IMR-90 (cell line): ENCODE results near the gene OSBPL9. TPM values are rescaled to one million over a fixed set of nuclear protein-coding genes. Genes with fewer than 3 reads are reported as not detected.

Experiments
- ATAC-seq: fragments of 200-7000 bp; cut with Tn5 transposase; 2 replicates; pipeline ENCODE4 v1.9.1; 2020; ENCODE audit warnings: low read depth, mild to moderate bottlenecking, moderate library complexity
- BruUV-seq: library from RNA; stranded (reverse); fragments of 400-500 nt; replicated peaks from 2 replicates; lab custom pipeline; 2021; lab: Mats Ljungman, UMichigan
- CTCF ChIA-PET: fragments of 300-600 bp; formaldehyde crosslinking; extraction: SDS; loops from one replicate; lab custom pipeline; 2021; ENCODE audit warnings: antibody characterized with exemption; lab: Yijun Ruan, JAX
- POLR2A ChIA-PET: fragments of 300-600 bp; sonication (Branson Sonifier 250); formaldehyde crosslinking; loops from one replicate; lab custom pipeline; 2022; ENCODE audit warnings: antibody characterized with exemption; ENCODE audit not compliant: unreplicated experiment; lab: Charles Lee
- DNase-seq: peaks from one replicate; pipeline ENCODE4 v3.0.0; 2013
- H2AFZ ChIP-seq: replicated peaks from 2 replicates; pipeline ENCODE3; 2013; ENCODE audit warnings: low read length, mild to moderate bottlenecking; ENCODE audit not compliant: poor library complexity
- H2AK5ac ChIP-seq: 2 replicates; pipeline ENCODE4 v1.6.1; 2013; ENCODE audit warnings: low read depth, low read length, inconsistent platforms
- H2AK9ac ChIP-seq: replicated peaks from 2 replicates; pipeline ENCODE3; 2013; ENCODE audit warnings: mild to moderate bottlenecking, low read depth, low read length, moderate library complexity; ENCODE audit not compliant: poor library complexity
- H2BK120ac ChIP-seq: 2 replicates; pipeline ENCODE4 v1.6.1; 2013; ENCODE audit warnings: low read depth, low read length, inconsistent platforms
- H2BK15ac ChIP-seq: 3 replicates; pipeline ENCODE4 v1.6.1; 2013; ENCODE audit warnings: low read depth, low read length, inconsistent platforms
- H2BK20ac ChIP-seq: 2 replicates; pipeline ENCODE4 v1.6.1; 2013; ENCODE audit warnings: low read depth, mild to moderate bottlenecking, inconsistent platforms, low read length, moderate library complexity
- H2BK5ac ChIP-seq: 2 replicates; pipeline ENCODE4 v1.6.1; 2013; ENCODE audit warnings: mild to moderate bottlenecking, low read depth, low read length, inconsistent platforms; ENCODE audit not compliant: poor library complexity, severe bottlenecking
- H3K14ac ChIP-seq: replicated peaks from 2 replicates; pipeline ENCODE4 v1.6.1; 2013; ENCODE audit warnings: low read depth, low read length, inconsistent platforms
- H3K18ac ChIP-seq: 2 replicates; pipeline ENCODE4 v1.6.1; 2013; ENCODE audit warnings: low read depth, low read length, control low read depth
- H3K23ac ChIP-seq: 2 replicates; pipeline ENCODE4 v1.6.1; 2013; ENCODE audit warnings: low read depth, low read length, inconsistent platforms
- H3K27ac ChIP-seq: 2 replicates; pipeline ENCODE4 v1.5.1; 2013; ENCODE audit warnings: mild to moderate bottlenecking, control low read depth, low read length; ENCODE audit not compliant: insufficient read depth
- H3K27me3 ChIP-seq: 2 replicates; pipeline ENCODE4 v1.6.1; 2013; ENCODE audit warnings: low read length; ENCODE audit not compliant: control insufficient read depth, insufficient read depth
- H3K36me3 ChIP-seq: 2 replicates; pipeline ENCODE4 v1.6.1; 2013; ENCODE audit warnings: low read length, mixed read lengths; ENCODE audit not compliant: control insufficient read depth, insufficient read depth
- H3K4ac ChIP-seq: 2 replicates; pipeline ENCODE4 v1.6.1; 2013; ENCODE audit warnings: low read depth, low read length, inconsistent platforms
- H3K4me1 ChIP-seq: 2 replicates; pipeline ENCODE4 v1.6.1; 2013; ENCODE audit warnings: low read length, mixed read lengths; ENCODE audit not compliant: control insufficient read depth, insufficient read depth
- H3K4me2 ChIP-seq: 2 replicates; pipeline ENCODE4 v1.6.1; 2013; ENCODE audit warnings: low read depth, mild to moderate bottlenecking, control low read depth, low read length, moderate library complexity
- H3K4me3 ChIP-seq: 2 replicates; pipeline ENCODE4 v1.5.1; 2013; ENCODE audit warnings: low read depth, mild to moderate bottlenecking, control low read depth, low read length, moderate library complexity; ENCODE audit not compliant: insufficient read depth
- H3K56ac ChIP-seq: 2 replicates; pipeline ENCODE4 v1.6.1; 2013; ENCODE audit warnings: low read length, inconsistent platforms; ENCODE audit not compliant: insufficient read depth; ENCODE audit errors: extremely low read depth
- H3K79me1 ChIP-seq, 2 experiments: 2 replicates each; pipeline ENCODE4 v1.6.1; 2013; ENCODE audit warnings: low read length in 2 of 2, inconsistent platforms in 1 of 2, low read depth in 1 of 2
- H3K9ac ChIP-seq: 2 replicates; pipeline ENCODE4 v1.6.1; 2013; ENCODE audit warnings: low read depth, low read length, control low read depth
- H3K9me1 ChIP-seq: 2 replicates; pipeline ENCODE4 v1.6.1; 2013; ENCODE audit warnings: low read length, inconsistent platforms; ENCODE audit not compliant: insufficient read depth
- H3K9me3 ChIP-seq: 2 replicates; pipeline ENCODE4 v1.6.1; 2013; ENCODE audit warnings: low read length; ENCODE audit not compliant: control insufficient read depth, insufficient read depth
- H4K20me1 ChIP-seq: 2 replicates; pipeline ENCODE4 v1.6.1; 2013; ENCODE audit warnings: low read length, inconsistent platforms; ENCODE audit not compliant: insufficient read depth
- H4K5ac ChIP-seq: 2 replicates; pipeline ENCODE4 v1.6.1; 2013; ENCODE audit warnings: mild to moderate bottlenecking, low read depth, low read length, control low read depth
- H4K8ac ChIP-seq, 2 experiments: 2 replicates each; pipeline ENCODE4 v1.6.1; 2013; ENCODE audit warnings: low read depth in 2 of 2, low read length in 2 of 2, control low read depth in 1 of 2, inconsistent platforms in 1 of 2
- H4K91ac ChIP-seq: 2 replicates; pipeline ENCODE4 v1.6.1; 2013; ENCODE audit warnings: low read depth, low read length, inconsistent platforms; ENCODE audit not compliant: insufficient read depth
- CTCF ChIP-seq: conservative IDR thresholded peaks from 2 replicates; pipeline ENCODE4 v1.5.1; 2012; ENCODE audit warnings: mild to moderate bottlenecking, low read depth, low read length, improper control_type of control experiment
- MAFK ChIP-seq: IDR thresholded peaks from 2 replicates; pipeline ENCODE4 v1.6.1; 2012; ENCODE audit warnings: low read depth, low read length, improper control_type of control experiment
- MAZ ChIP-seq: IDR thresholded peaks from 2 replicates; pipeline ENCODE4 v1.6.1; 2012; ENCODE audit warnings: low read depth, mild to moderate bottlenecking, low read length, improper control_type of control experiment, moderate library complexity, borderline replicate concordance
- RCOR1 ChIP-seq: IDR thresholded peaks from 2 replicates; pipeline ENCODE4 v1.6.1; 2012; ENCODE audit warnings: mild to moderate bottlenecking, low read length, improper control_type of control experiment; ENCODE audit not compliant: insufficient replicate concordance
- RFX5 ChIP-seq: IDR thresholded peaks from 2 replicates; pipeline ENCODE4 v1.8.0; 2012; ENCODE audit warnings: low read depth, mild to moderate bottlenecking, low read length, moderate library complexity
- SMC3 ChIP-seq: fragments of 150-350 bp; IDR thresholded peaks from 2 replicates; pipeline ENCODE4 v1.6.1; 2016; ENCODE audit warnings: low read depth, mild to moderate bottlenecking, antibody characterized with exemption, low read length, moderate library complexity
- WGBS, 2 experiments: methylation state at CpG; one replicate each; pipeline versions ENCODE4 v1.1.5 to v1.1.7; 2013; ENCODE audit warnings: missing lambda C conversion rate in 2 of 2; ENCODE audit not compliant: insufficient read length in 1 of 2; ENCODE audit errors: extremely low coverage in 2 of 2; 5-methylcytosine and 5-hydroxymethylcytosine counted together
- dilution Hi-C: fragments of 300-500 bp; cut with HindIII; formaldehyde crosslinking; loops from one replicate; pipeline ENCODE4 v1.14.3; 2018; ENCODE audit warnings: low sequenced_read_pairs; ENCODE audit not compliant: unreplicated experiment
- in situ Hi-C: fragments of 300-500 bp; cut with MboI; formaldehyde crosslinking; loops from 3 replicates; pipeline ENCODE4 v1.14.3; 2019; ENCODE audit warnings: low sequenced_read_pairs, inconsistent platforms, mixed read lengths
- intact Hi-C: fragments of 100-400 bp; cut with micrococcal nuclease; formaldehyde crosslinking; loops from 2 replicates; pipeline ENCODE4 v1.10.0; 2022
- polyA plus RNA-seq, 3 experiments: library from polyadenylated mRNA; depleted of rRNA; stranded (reverse); fragments of >200 nt; gene quantifications; 2 replicates each; pipeline ENCODE4 v1.2.3, GENCODE V29; 2012; ENCODE audit warnings: low replicate concordance in 1 of 3
- total RNA-seq: library from RNA; depleted of rRNA; stranded (reverse); fragments of >200 nt; gene quantifications from 2 replicates; pipeline ENCODE4 v1.2.3, GENCODE V29; 2012

OSBPL9 gene
- total and polyA plus RNA-seq, 2 of the 4 experiments (the other 2 are of a cell fraction), result 51.4 to 127 TPM

- H3K9me3 ChIP-seq, result no peaks in the 10 kb centered on the region
- H3K4me2 ChIP-seq, result no peak overlapping the region
- H3K27ac ChIP-seq, result no peak overlapping the region
- no peak for DNase-seq
- no peak overlapping the region for H2AK5ac ChIP-seq
- H3K27me3 ChIP-seq, result no peaks in the 10 kb centered on the region
- H3K18ac ChIP-seq, result no peak overlapping the region
- no peak overlapping the region for H3K4me3 ChIP-seq
- H4K8ac ChIP-seq, result no peak overlapping the region
- in situ Hi-C loops, result no loop called here
- no peak overlapping the region for H3K4ac ChIP-seq
- no peak overlapping the region for H2AFZ ChIP-seq
- H3K23ac ChIP-seq, result no peak overlapping the region
- no TSS peak for BruUV-seq
- H2AK9ac ChIP-seq, result no peak overlapping the region
- no CpG with 5 or more reads among the region's 2 CpGs for WGBS, 2 experiments
- no peak for ATAC-seq
- no peaks in the 10 kb centered on the region for H3K36me3 ChIP-seq
- H3K79me1 ChIP-seq, result peaks cover 17 to 35% of the 10 kb centered on the region in 2 experiments
- H2BK120ac ChIP-seq, result no peak overlapping the region
- H4K20me1 ChIP-seq, result peaks cover 25% of the 10 kb centered on the region
- TF ChIP-seq RFX5 (no peak), MAFK (no peak), SMC3 (no peak), CTCF (no peak), MAZ (no peak), RCOR1 (no peak)
- no peak overlapping the region for H4K91ac ChIP-seq
- H2BK20ac ChIP-seq, result no peak overlapping the region
- dilution Hi-C loops, result no loop called here
- H4K5ac ChIP-seq, result no peak overlapping the region
- no peak overlapping the region for H3K56ac ChIP-seq
- no peaks in the 10 kb centered on the region for H3K4me1 ChIP-seq
- H2BK15ac ChIP-seq, result no peak overlapping the region
- no peak overlapping the region for H2BK5ac ChIP-seq
- peaks cover 19% of the 10 kb centered on the region for H3K9me1 ChIP-seq
- H3K9ac ChIP-seq, result no peak overlapping the region
- ChIA-PET POLR2A (no interaction called here), CTCF (no interaction called here)
- no peak overlapping the region for H3K14ac ChIP-seq
- intact Hi-C loops, result no loop called here
These were observed 88.1 kb downstream of the OSBPL9 start for GRCh38 chr1:51705035-51705434.
